CD4-positive, alpha-beta T cell (primary cell): ENCODE results near the gene RIN3. TPM values are rescaled to one million over a fixed set of nuclear protein-coding genes. Genes with fewer than 3 reads are reported as not detected.
A peak's percentile ranks its signal among the peaks of the same experiment; 100 is the strongest.

ENCODE experiments used
- ATAC-seq: fragments of 200-7000 bp; cut with Tn5 transposase; one replicate; pipeline ENCODE4 v1.10.0; 2022; ENCODE audit warnings: mild to moderate bottlenecking; ENCODE audit not compliant: poor library complexity
- CTCF ChIA-PET: fragments of 350-600 bp; sonication (Branson Sonifier 250); formaldehyde crosslinking; loops from one replicate; lab custom pipeline; 2021; ENCODE audit warnings: antibody characterized with exemption, inconsistent platforms; lab: Charles Lee
- POLR2A ChIA-PET: fragments of 350-600 bp; sonication (Branson Sonifier 250); formaldehyde crosslinking; loops from one replicate; lab custom pipeline; 2021; ENCODE audit warnings: antibody characterized with exemption, inconsistent platforms; lab: Charles Lee
- DNase-seq, 14 experiments: peaks; one replicate each; pipeline ENCODE4 v3.0.0-alpha.2; 2013 to 2020; ENCODE audit warnings: mixed read lengths in 2 of 14
- H3K27ac ChIP-seq, 2 donors: one replicate each; pipeline versions ENCODE4 v1.5.1 to v1.7.0; 2013; ENCODE audit warnings: low read length in 2 of 2, low read depth in 1 of 2, mild to moderate bottlenecking in 1 of 2
- H3K27me3 ChIP-seq, 2 experiments: 1 replicate in 1 of 2; 2 replicates in 1 of 2; pipeline versions ENCODE4 v1.6.1 to v1.7.0; 2013; ENCODE audit warnings: low read length in 2 of 2, control low read depth in 1 of 2, mild to moderate bottlenecking in 1 of 2, moderate library complexity in 1 of 2; ENCODE audit not compliant: insufficient read depth in 2 of 2, control insufficient read depth in 1 of 2
- H3K36me3 ChIP-seq: one replicate; pipeline ENCODE4 v1.6.1; 2013; ENCODE audit warnings: low read length, control low read depth; ENCODE audit not compliant: insufficient read depth
- H3K4me1 ChIP-seq: one replicate; pipeline ENCODE4 v1.6.1; 2013; ENCODE audit warnings: low read length, control low read depth; ENCODE audit not compliant: insufficient read depth
- H3K4me3 ChIP-seq: one replicate; pipeline ENCODE4 v1.5.1; 2013; ENCODE audit warnings: mild to moderate bottlenecking, low read length, moderate library complexity
- H3K9me3 ChIP-seq, 2 experiments: 1 replicate in 1 of 2; 2 replicates in 1 of 2; pipeline versions ENCODE4 v1.6.1 to v1.7.0; 2013; ENCODE audit warnings: low read length in 2 of 2, mild to moderate bottlenecking in 2 of 2, control low read depth in 1 of 2, moderate library complexity in 1 of 2; ENCODE audit not compliant: control insufficient read depth in 1 of 2, insufficient read depth in 1 of 2
- H3K27ac Mint-ChIP-seq: one replicate; pipeline ENCODE4 v1.8.0; 2020; ENCODE audit warnings: mixed read lengths
- H3K27me3 Mint-ChIP-seq: one replicate; pipeline ENCODE4 v1.8.0; 2021; ENCODE audit warnings: mixed read lengths
- H3K36me3 Mint-ChIP-seq: one replicate; pipeline ENCODE4 v1.8.0; 2021; ENCODE audit warnings: low read depth, mixed read lengths
- H3K4me1 Mint-ChIP-seq: one replicate; pipeline ENCODE4 v1.8.0; 2021; ENCODE audit warnings: low read depth, mixed read lengths
- H3K4me3 Mint-ChIP-seq: one replicate; pipeline ENCODE4 v1.8.0; 2020; ENCODE audit warnings: mild to moderate bottlenecking, mixed read lengths
- H3K9me3 Mint-ChIP-seq: one replicate; pipeline ENCODE4 v1.8.0; 2020; ENCODE audit warnings: mixed read lengths
- CTCF ChIP-seq: fragments of 200-600 bp; IDR thresholded peaks from one replicate; pipeline ENCODE4 v1.8.0; 2022; ENCODE audit warnings: antibody characterized with exemption, mild to moderate bottlenecking
- intact Hi-C, 2 experiments: fragments of 100-400 bp; cut with DNase I in 1 of 2; cut with micrococcal nuclease in 1 of 2; formaldehyde crosslinking; loops; one replicate each; pipeline versions ENCODE4 v1.15.1 to v1.9.0; 2023 to 2025; cut with DNase I, micrococcal nuclease
- total RNA-seq, 174 experiments: library from RNA in 2 of 174; stranded (reverse) in 2 of 174; gene quantifications; one replicate each; pipeline ENCODE4 v1.2.3 and lab custom pipeline; 2021 to 2026

Gene RIN3
- total RNA-seq, 2 experiments from 2014 or later = 67.9 to 72.2 TPM

- peaks cover 4% of the 10 kb centered on the region for H3K4me1 ChIP-seq
- Mint-ChIP-seq H3K4me1 (peaks cover 3% of the 10 kb centered on the region), H3K4me3 (no peak overlapping the region), H3K27ac (no peak overlapping the region), H3K9me3 (no peaks in the 10 kb centered on the region), H3K36me3 (no peaks in the 10 kb centered on the region), H3K27me3 (peaks cover 1% of the 10 kb centered on the region)
- H3K27ac ChIP-seq = no peak overlapping the region
- DNase-seq (peak in 2 of 14 experiments; percentile 52 to 64), ATAC-seq (no peak)
- H3K36me3 ChIP-seq = no peaks in the 10 kb centered on the region
- no peaks in the 10 kb centered on the region for H3K27me3 ChIP-seq
- no peak overlapping the region for H3K4me3 ChIP-seq
- intact Hi-C loops = no loop called here
- POLR2A ChIA-PET = no interaction called here
- no peak for TF ChIP-seq CTCF
- no peaks in the 10 kb centered on the region for H3K9me3 ChIP-seq
- CTCF ChIA-PET = no interaction called here
Observed at GRCh38 chr14:92492258-92492657, 21.3 kb upstream of the RIN3 start.

GRCh38 chr14:92493024-92493423, 20.6 kb upstream of the RIN3 start:
- Histone ChIP-seq H3K9me3 (no peaks in the 10 kb centered on the region), H3K4me3 (no peak overlapping the region), H3K27me3 (no peaks in the 10 kb centered on the region), H3K4me1 (peaks cover 4% of the 10 kb centered on the region), H3K27ac (no peak overlapping the region), H3K36me3 (no peaks in the 10 kb centered on the region)
- Mint-ChIP-seq H3K9me3 (no peaks in the 10 kb centered on the region), H3K27me3 (no peaks in the 10 kb centered on the region), H3K4me1 (no peaks in the 10 kb centered on the region), H3K4me3 (no peak overlapping the region), H3K27ac (no peak overlapping the region), H3K36me3 (no peaks in the 10 kb centered on the region)
- DNase-seq (peak in 2 of 14 experiments; percentile 32 to 50), ATAC-seq (no peak)
- intact Hi-C loops = no loop called here
- ChIA-PET POLR2A (no interaction called here), CTCF (no interaction called here)
- no peak for TF ChIP-seq CTCF

- POLR2A ChIA-PET = no interaction called here
- intact Hi-C loops = no loop called here
- H3K4me3 Mint-ChIP-seq = no peak overlapping the region
Observed at GRCh38 chr14:92493492-92493891, 20.1 kb upstream of the RIN3 start.

More at GRCh38 chr14:92493492-92493891, 20.1 kb upstream of the RIN3 start:
- TF ChIP-seq CTCF = no peak
- Mint-ChIP-seq H3K4me1 (no peaks in the 10 kb centered on the region), H3K9me3 (no peaks in the 10 kb centered on the region), H3K27ac (no peak overlapping the region), H3K36me3 (no peaks in the 10 kb centered on the region), H3K27me3 (no peaks in the 10 kb centered on the region)
- Histone ChIP-seq H3K27me3 (no peaks in the 10 kb centered on the region), H3K27ac (no peak overlapping the region), H3K4me1 (peaks cover 4% of the 10 kb centered on the region), H3K9me3 (no peaks in the 10 kb centered on the region), H3K4me3 (no peak overlapping the region), H3K36me3 (no peaks in the 10 kb centered on the region)
- CTCF ChIA-PET = no interaction called here
- ATAC-seq (no peak), DNase-seq (no peak)
